Spinal cord (tissue), 10 donors: ENCODE data around the gene NEK3. TPM values are rescaled to one million over a fixed set of nuclear protein-coding genes. Genes with fewer than 3 reads are reported as not detected.
"Not testable (repeated sequence)": the region's sequence is repeated elsewhere in the genome, so short reads cannot be mapped to it uniquely, and the experiment has no call there.

Experiments used
- DNase-seq, 6 donors: peaks; one replicate each; pipeline versions ENCODE4 v3.0.0 to v3.0.0-alpha.2; 2013 to 2015; ENCODE audit warnings: low spot score in 6 of 6, low read depth in 4 of 6
- H3K27ac ChIP-seq: one replicate; pipeline ENCODE4 v1.5.1; 2013; ENCODE audit warnings: low read depth, low read length, control low read depth
- H3K27me3 ChIP-seq: one replicate; pipeline ENCODE4 v1.6.1; 2013; ENCODE audit warnings: low read length; ENCODE audit not compliant: control insufficient read depth, insufficient read depth
- H3K36me3 ChIP-seq: one replicate; pipeline ENCODE4 v1.6.1; 2013; ENCODE audit warnings: low read length; ENCODE audit not compliant: control insufficient read depth, insufficient read depth
- H3K4me1 ChIP-seq: one replicate; pipeline ENCODE4 v1.6.1; 2013; ENCODE audit warnings: low read length; ENCODE audit not compliant: control insufficient read depth, insufficient read depth
- H3K4me3 ChIP-seq: one replicate; pipeline ENCODE4 v1.5.1; 2013; ENCODE audit warnings: low read depth, low read length, control low read depth
- H3K9me3 ChIP-seq: one replicate; pipeline ENCODE4 v1.6.1; 2013; ENCODE audit warnings: low read length; ENCODE audit not compliant: control insufficient read depth, insufficient read depth
- WGBS: methylation state at CpG from one replicate; pipeline ENCODE4 v1.1.5; 2013; ENCODE audit warnings: missing lambda C conversion rate; ENCODE audit not compliant: insufficient coverage; 5-methylcytosine and 5-hydroxymethylcytosine counted together
- polyA plus RNA-seq, 2 donors: library from polyadenylated mRNA; unstranded; fragments of 120-200 nt; gene quantifications; one replicate each; pipeline ENCODE4 v1.2.1, GENCODE V29; 2013; ENCODE audit not compliant: insufficient read length in 2 of 2
- total RNA-seq, 2 donors: library from RNA; depleted of rRNA in 1 of 2; stranded (reverse); fragments of 120-200 nt in 1 of 2; fragments of >200 nt in 1 of 2; gene quantifications; one replicate each; pipeline versions ENCODE4 v1.2.3 to v1.2.4, GENCODE V29; 2013 to 2014
- donor health status: healthy.

The NEK3 gene
- total and polyA plus RNA-seq, 4 donors = 11.4 to 29.1 (median 19.8) TPM

- H3K9me3 ChIP-seq, H3K4me3 ChIP-seq, H3K27ac ChIP-seq, H3K36me3 ChIP-seq, H3K27me3 ChIP-seq, DNase-seq, H3K4me1 ChIP-seq: not testable (repeated sequence)
- 100% methylated on average over 2 of the region's 3 CpGs for WGBS
Observed at GRCh38 chr13:52102423-52102822, 57.0 kb downstream of the NEK3 start.

- Histone ChIP-seq H3K27me3 (no peaks in the 10 kb centered on the region), H3K27ac (no peak overlapping the region), H3K4me1 (no peaks in the 10 kb centered on the region), H3K9me3 (no peaks in the 10 kb centered on the region), H3K36me3 (no peaks in the 10 kb centered on the region), H3K4me3 (no peak overlapping the region)
- DNase-seq = no peak
- WGBS = 75% methylated on average over 2 of the region's 5 CpGs
Observed at GRCh38 chr13:52097197-52097596, 62.2 kb downstream of the NEK3 start.

- no peaks in the 10 kb centered on the region for H3K9me3 ChIP-seq
- WGBS = 74% methylated on average over 3 of the region's 3 CpGs
- H3K27ac ChIP-seq = no peak overlapping the region
- no peaks in the 10 kb centered on the region for H3K27me3 ChIP-seq
- H3K4me1 ChIP-seq = no peaks in the 10 kb centered on the region
- H3K36me3 ChIP-seq = no peaks in the 10 kb centered on the region
- DNase-seq = no peak
- H3K4me3 ChIP-seq = no peak overlapping the region
Observed at GRCh38 chr13:52096748-52097147, 62.6 kb downstream of the NEK3 start.

DNA sequence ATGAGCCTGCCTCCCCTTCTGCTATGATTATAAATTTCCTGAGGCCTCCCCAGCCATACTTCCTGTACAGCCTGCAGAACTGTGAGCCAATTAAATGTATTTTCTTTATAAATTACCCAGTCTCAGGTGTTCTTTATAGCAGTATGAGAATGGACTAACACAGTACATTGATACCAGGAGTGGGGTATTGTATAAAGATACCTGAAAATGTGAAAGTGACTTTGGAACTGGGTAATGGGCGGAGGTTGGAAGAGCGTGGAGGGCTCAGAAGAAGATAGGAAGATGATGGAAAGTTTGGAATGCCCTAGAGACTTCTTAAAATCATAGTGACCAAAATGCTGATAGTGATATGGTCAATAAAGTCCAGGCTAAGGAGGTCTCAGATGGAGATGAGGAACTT is 63.3 kb downstream of the NEK3 start:
- DNase-seq = no peak
- Histone ChIP-seq H3K9me3 (no peaks in the 10 kb centered on the region), H3K4me3 (no peak overlapping the region), H3K27ac (no peak overlapping the region), H3K27me3 (no peaks in the 10 kb centered on the region), H3K4me1 (no peaks in the 10 kb centered on the region), H3K36me3 (no peaks in the 10 kb centered on the region)
- 100% methylated on average over 2 of the region's 2 CpGs for WGBS

GRCh38 chr13:52092087-52092486 is 67.3 kb downstream of the NEK3 start:
- no peak for DNase-seq
- no peaks in the 10 kb centered on the region for H3K27me3 ChIP-seq
- H3K9me3 ChIP-seq = no peaks in the 10 kb centered on the region
- no peaks in the 10 kb centered on the region for H3K36me3 ChIP-seq
- no peaks in the 10 kb centered on the region for H3K4me1 ChIP-seq
- WGBS = no CpG with 5 or more reads among the region's 2 CpGs
- no peak overlapping the region for H3K4me3 ChIP-seq
- no peak overlapping the region for H3K27ac ChIP-seq

GRCh38 chr13:52091473-52091872 is 67.9 kb downstream of the NEK3 start:
- Histone ChIP-seq H3K4me3 (no peak overlapping the region), H3K36me3 (no peaks in the 10 kb centered on the region), H3K27ac (no peak overlapping the region), H3K9me3 (no peaks in the 10 kb centered on the region), H3K27me3 (no peaks in the 10 kb centered on the region), H3K4me1 (no peaks in the 10 kb centered on the region)
- WGBS = no CpG with 5 or more reads among the region's 2 CpGs
- DNase-seq = no peak

GRCh38 chr13:52085421-52085820 is 74.0 kb downstream of the NEK3 start:
- no peaks in the 10 kb centered on the region for H3K4me1 ChIP-seq
- no peaks in the 10 kb centered on the region for H3K9me3 ChIP-seq
- no peaks in the 10 kb centered on the region for H3K36me3 ChIP-seq
- no CpG with 5 or more reads among the region's 2 CpGs for WGBS
- H3K27ac ChIP-seq = no peak overlapping the region
- no peak overlapping the region for H3K4me3 ChIP-seq
- DNase-seq = peak in 1 of 6 donors; percentile 43
- H3K27me3 ChIP-seq = no peaks in the 10 kb centered on the region

DNA sequence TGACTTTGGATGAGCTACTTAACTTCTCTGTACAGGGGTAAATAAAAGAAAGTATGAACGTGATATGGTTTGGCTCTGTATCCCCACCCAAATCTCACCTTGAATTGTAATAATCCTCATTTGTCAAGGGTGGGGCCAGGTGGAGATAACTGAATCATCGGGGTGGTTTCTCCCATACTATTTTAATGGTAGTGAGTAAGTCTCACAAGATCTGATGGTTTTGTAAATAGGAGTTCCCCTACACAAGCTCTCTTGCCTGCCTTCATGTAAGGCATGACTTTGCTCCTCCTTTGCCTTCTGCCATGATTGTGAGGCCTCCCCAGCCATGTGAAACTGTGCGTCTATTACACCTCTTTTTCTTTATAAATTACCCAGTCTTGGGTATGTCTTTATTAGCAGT is 74.4 kb downstream of the NEK3 start:
- not testable (repeated sequence) for H3K4me3 ChIP-seq, H3K36me3 ChIP-seq, H3K9me3 ChIP-seq, DNase-seq, H3K4me1 ChIP-seq, H3K27ac ChIP-seq, H3K27me3 ChIP-seq
- WGBS = no CpG with 5 or more reads among the region's 3 CpGs

Other genes with a start within 250 kb of the NEK3 start
- 10 to 100 TPM in 1 of 2 donors, 1 to 10 TPM in 1; 9.8 to 10.5 TPM for gene ATP7B, start 148.1 kb downstream of the NEK3 start, total RNA-seq
- 10 to 100 TPM; 12.7 to 13.0 TPM for gene ATP7B, start 148.1 kb downstream of the NEK3 start, polyA plus RNA-seq
- 10 to 100 TPM; 25.7 to 29.6 TPM for gene ALG11, start 147.2 kb downstream of the NEK3 start, total RNA-seq
- gene ALG11, start 147.2 kb downstream of the NEK3 start, polyA plus RNA-seq = 10 to 100 TPM in 1 of 2 donors, 1 to 10 TPM in 1; 9.8 to 16.7 TPM
- 10 to 100 TPM; 25.1 to 33.2 TPM for gene UTP14C, start 134.9 kb downstream of the NEK3 start, total RNA-seq
- 10 to 100 TPM; 22.2 to 24.4 TPM for gene UTP14C, start 134.9 kb downstream of the NEK3 start, polyA plus RNA-seq
- 1 to 10 TPM; 3.0 to 7.5 TPM for gene NEK5, start 30.5 kb downstream of the NEK3 start, total RNA-seq
- gene NEK5, start 30.5 kb downstream of the NEK3 start, polyA plus RNA-seq = 1 to 10 TPM; 6.0 to 7.6 TPM
- gene THSD1, start 246.6 kb upstream of the NEK3 start, total RNA-seq = 10 to 100 TPM; 10.0 to 20.5 TPM
- 10 to 100 TPM; 13.0 to 13.5 TPM for gene THSD1, start 246.6 kb upstream of the NEK3 start, polyA plus RNA-seq